ENCODE results near the gene CFD. TPM values are rescaled to one million over a fixed set of nuclear protein-coding genes. Genes with fewer than 3 reads are reported as not detected.

CFD gene
- total RNA-seq, result 0.38 and 4.5 TPM in 2 replicates

DNA sequence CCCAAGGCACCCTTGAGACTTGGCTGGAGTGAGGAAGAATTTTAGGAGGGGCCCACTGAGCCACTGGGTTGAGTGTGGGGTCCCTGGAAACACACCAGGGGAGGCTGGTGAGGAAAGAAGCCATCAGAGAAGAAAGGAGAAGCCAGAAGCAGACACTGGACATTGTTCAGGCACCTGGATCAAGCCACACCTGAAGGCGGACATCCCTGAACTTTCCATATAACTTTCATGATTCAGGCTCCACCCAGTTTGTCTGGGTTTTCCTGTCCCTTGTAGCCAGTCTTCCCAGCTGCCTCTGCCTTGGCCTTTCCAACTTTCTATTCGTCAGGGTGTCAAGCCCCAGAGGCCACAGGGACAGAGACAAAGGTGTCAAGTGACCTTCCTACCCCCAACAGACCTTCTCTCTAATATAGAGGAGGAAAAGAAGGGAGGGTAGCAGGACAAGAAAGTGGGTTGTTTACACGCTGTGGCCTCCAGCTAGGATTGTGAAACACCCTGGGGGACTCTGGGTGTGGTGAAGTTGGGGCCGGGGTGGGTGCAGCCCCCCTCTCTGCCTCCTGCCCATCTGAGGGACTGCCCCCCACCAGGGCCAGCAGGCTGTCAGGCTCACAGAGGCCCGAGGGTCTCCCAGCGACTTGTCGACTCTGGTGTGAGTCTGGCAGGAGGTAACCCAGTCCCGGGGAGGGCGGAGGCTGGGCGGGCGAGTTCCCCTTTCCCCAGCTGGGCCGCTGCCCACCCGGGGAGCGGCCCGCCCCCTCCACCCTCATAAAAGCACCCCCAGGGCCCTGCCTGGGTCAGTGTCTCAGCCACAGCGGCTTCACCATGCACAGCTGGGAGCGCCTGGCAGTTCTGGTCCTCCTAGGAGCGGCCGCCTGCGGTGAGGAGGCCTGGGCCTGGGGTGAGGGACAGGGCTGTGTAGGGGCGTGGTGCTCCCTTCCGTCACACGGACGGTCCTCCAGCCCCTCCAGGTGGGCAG lies at the start of gene CFD:
CFD (plus strand) TSS at position 797 of the 976 bp plus-strand sequence; CDS start at position 823, 26 bp downstream.

DNA sequence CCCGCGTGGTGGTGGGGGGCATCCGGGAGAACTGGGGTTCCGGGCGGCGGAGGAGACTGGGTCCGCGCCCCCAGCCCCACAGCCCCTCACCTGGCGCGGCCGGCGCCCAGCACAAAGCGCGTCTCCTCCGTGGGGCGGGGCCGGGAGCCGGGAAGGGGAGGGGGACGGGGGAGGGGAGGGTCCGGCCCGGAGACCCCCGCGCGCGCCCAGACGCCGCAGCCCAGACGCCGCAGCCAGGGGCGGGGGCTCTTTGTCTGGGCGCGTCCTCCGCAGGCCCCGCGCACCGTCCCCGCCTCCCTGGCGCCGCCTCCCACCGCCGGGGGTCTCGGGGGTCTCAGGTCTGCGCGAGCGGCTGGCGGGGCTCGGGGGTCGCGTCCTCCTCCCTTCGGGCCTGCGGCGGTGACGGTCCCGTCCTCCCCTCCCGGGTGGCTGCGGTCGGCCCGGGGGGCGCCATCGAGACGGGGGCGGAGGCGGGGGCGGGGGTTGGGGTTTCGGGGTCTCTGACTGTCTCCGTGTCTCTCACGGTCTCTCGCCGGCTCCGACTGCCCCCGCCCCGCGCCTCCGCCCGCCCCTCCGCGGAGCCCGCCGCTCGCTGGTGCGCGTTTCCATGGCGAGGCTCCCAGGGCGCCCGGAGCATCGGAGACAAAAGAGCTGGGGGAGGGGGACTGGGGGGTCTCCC lies 37.5 kb upstream of the CFD start, which contains the start of gene PLPPR3:
PLPPR3 (minus strand) TSS at position 131 of the 679 bp plus-strand sequence. CDS start 396 bp downstream, outside the sequence.

DNA sequence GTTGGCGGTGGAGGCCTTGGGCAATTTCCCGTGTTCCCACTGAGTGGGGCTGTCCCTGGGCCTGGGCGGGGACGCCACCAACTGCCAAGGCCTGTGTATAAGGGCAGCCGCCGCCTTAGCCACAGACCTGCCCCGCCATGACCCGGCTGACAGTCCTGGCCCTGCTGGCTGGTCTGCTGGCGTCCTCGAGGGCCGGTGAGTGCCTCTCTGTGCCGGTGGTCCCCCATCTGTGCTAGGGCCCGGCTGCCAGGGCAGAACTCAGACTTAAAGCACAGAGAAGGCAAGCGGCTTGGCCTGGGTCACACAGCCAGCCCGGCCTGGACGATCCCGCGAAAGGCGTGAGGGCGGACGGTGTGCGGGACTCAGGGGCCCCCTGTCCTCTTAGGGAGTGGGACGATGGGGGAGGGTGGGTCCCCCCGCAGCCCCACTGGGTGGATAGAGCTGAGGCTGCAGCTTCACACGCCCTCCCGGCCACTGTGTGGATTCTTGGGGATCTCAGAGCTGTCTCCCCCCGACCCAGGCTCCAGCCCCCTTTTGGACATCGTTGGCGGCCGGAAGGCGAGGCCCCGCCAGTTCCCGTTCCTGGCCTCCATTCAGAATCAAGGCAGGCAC lies 31.6 kb upstream of the CFD start, which contains the start of gene AZU1:
AZU1 (plus strand) TSS at position 128 of the 612 bp plus-strand sequence; CDS start at position 138, 10 bp downstream.

DNA sequence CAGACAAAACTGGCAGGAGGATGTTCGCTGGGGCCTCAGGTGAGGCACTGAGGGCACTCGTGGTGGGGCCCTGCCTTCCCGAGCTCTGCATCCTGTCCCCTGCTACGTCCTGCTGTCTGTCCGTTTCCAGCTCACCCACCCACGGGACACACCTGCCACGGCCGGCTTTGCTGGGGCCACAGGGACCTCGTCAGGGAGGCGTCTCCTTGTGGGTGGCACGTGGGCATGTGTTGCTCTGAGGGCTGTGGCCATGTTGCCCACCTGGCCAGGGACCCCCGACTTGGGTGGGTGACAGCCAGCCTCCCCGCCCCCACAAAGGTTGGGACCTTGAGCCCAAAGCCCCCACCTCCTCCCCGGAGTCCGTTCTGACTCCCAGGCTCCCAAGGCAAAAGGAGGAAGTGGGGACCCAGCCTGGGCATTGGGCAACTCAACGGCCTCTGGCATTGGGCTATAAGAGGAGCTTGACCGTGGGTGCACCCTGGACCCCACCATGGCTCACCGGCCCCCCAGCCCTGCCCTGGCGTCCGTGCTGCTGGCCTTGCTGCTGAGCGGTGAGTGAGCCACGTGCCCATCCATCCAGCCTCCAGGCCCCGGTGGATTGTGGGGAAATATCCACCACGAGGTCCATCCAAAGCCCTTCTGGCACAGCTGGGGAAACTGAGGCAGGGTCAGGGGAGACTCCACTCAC lies 18.8 kb upstream of the CFD start, which contains the start of gene PRTN3:
PRTN3 (plus strand) TSS at position 481 of the 688 bp plus-strand sequence; CDS start at position 491, 10 bp downstream.

DNA sequence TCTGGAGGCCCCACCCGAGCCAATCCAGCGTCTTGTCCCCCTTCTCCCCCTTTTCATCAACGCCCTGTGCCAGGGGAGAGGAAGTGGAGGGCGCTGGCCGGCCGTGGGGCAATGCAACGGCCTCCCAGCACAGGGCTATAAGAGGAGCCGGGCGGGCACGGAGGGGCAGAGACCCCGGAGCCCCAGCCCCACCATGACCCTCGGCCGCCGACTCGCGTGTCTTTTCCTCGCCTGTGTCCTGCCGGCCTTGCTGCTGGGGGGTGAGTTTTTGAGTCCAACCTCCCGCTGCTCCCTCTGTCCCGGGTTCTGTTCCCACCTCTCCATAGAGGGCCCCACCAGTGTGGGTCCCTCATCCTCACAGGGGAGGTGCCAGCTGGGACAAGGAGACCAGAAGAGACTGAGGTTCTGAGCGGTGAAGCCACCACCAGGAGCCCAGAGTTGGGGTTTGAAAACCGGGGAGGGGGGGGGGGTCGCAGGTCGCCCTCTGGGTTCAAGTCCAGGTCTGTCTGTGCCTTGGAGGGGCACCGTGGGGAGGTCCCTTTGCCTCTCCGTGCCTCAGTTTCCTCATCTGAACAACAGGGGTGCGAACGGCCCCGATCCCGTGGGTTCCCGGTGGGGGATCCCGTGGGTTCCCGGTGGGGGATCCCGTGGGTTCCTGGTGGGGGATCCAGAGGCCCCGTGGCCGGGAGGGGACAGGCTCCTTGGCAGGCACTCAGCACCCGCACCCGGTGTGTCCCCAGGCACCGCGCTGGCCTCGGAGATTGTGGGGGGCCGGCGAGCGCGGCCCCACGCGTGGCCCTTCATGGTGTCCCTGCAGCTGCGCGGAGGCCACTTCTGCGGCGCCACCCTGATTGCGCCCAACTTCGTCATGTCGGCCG lies 7.1 kb upstream of the CFD start, which contains the start of gene ELANE:
ELANE (plus strand) TSS at position 168 of the 878 bp plus-strand sequence; CDS start at position 194, 26 bp downstream.

DNA sequence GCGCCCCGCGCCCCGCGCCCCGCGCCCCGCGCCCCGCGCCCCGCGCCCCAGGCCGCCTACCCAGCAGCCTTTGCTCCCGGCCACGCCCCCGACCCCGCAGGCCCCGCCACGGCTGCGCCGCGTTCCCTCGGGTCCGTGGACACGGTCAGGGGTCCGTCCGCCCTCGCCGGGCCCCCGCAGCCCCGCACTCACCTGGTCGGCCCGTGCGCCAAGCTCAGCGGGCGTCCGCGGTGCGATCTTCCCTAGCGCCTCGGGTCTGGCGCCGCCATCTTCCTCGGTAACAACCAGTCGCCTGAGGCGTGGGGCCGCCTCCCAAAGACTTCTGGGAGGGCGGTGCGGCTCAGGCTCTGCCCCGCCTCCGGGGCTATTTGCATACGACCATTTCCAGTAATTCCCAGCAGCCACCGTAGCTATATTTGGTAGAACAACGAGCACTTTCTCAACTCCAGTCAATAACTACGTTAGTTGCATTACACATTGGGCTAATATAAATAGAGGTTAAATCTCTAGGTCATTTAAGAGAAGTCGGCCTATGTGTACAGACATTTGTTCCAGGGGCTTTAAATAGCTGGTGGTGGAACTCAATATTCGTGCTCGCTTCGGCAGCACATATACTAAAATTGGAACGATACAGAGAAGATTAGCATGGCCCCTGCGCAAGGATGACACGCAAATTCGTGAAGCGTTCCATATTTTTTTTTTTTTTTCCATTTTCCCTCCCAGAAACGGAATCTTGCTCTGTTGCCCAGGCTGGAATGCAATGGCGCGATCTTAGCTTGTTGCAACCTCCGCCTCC lies 33.6 kb downstream of the CFD start, which contains the start of the genes MED16 and RNU6-9:
MED16 (minus strand) TSS at position 294 of the 796 bp plus-strand sequence. CDS start 2,056 bp downstream, outside the sequence.
RNU6-9 (plus strand) TSS at position 591 of the 796 bp plus-strand sequence.

Other genes starting within 250 kb of the CFD start
- gene POLRMT, start 226.1 kb upstream of the CFD start, total RNA-seq, result 23.7 and 32.0 TPM in 2 replicates
- not detected in 2 replicates for gene FGF22, start 219.8 kb upstream of the CFD start, total RNA-seq
- 22.0 and 32.0 TPM in 2 replicates for gene RNF126, start 196.4 kb upstream of the CFD start, total RNA-seq
- gene FSTL3, start 183.3 kb upstream of the CFD start, total RNA-seq, result 52.0 and 68.5 TPM in 2 replicates
- not detected in 2 replicates for gene PRSS57, start 164.2 kb upstream of the CFD start, total RNA-seq
- 3.8 and 13.8 TPM in 2 replicates for gene PALM, start 150.7 kb upstream of the CFD start, total RNA-seq
- gene MISP, start 108.6 kb upstream of the CFD start, total RNA-seq, result 0.19 and 0.85 TPM in 2 replicates
- 56.9 and 163 TPM in 2 replicates for gene PTBP1, start 62.2 kb upstream of the CFD start, total RNA-seq
- gene PLPPR3, start 37.7 kb upstream of the CFD start, total RNA-seq, result 0.56 TPM in 1 of 2 replicates, not detected in the other
- not detected in 2 replicates for gene AZU1, start 31.8 kb upstream of the CFD start, total RNA-seq
- not detected in 2 replicates for gene PRTN3, start 18.7 kb upstream of the CFD start, total RNA-seq
- not detected in 2 replicates for gene ELANE, start 7.4 kb upstream of the CFD start, total RNA-seq
- 19.2 and 21.3 TPM in 2 replicates for gene MED16, start 33.5 kb downstream of the CFD start, total RNA-seq
- not detected in 2 replicates for gene RNU6-9, start 33.8 kb downstream of the CFD start, total RNA-seq
- gene R3HDM4, start 53.6 kb downstream of the CFD start, total RNA-seq, result 18.3 and 18.4 TPM in 2 replicates
- gene KISS1R, start 57.7 kb downstream of the CFD start, total RNA-seq, result 0.28 TPM in 1 of 2 replicates, not detected in the other
- 12.7 and 15.1 TPM in 2 replicates for gene ARID3A, start 66.4 kb downstream of the CFD start, total RNA-seq
- gene WDR18, start 124.7 kb downstream of the CFD start, total RNA-seq, result 36.1 and 64.8 TPM in 2 replicates
- under 0.01 TPM in 2 replicates for gene GRIN3B, start 140.8 kb downstream of the CFD start, total RNA-seq
- gene TMEM259, start 161.5 kb downstream of the CFD start, total RNA-seq, result 65.7 and 95.7 TPM in 2 replicates
- not detected in 2 replicates for gene RNU6-2, start 161.9 kb downstream of the CFD start, total RNA-seq
- gene CNN2, start 166.9 kb downstream of the CFD start, total RNA-seq, result 141 and 167 TPM in 2 replicates
- gene ABCA7, start 180.4 kb downstream of the CFD start, total RNA-seq, result 5.0 and 5.9 TPM in 2 replicates
- gene ARHGAP45, start 207.5 kb downstream of the CFD start, total RNA-seq, result 1.7 and 2.0 TPM in 2 replicates
- 42.8 and 90.5 TPM in 2 replicates for gene POLR2E, start 235.7 kb downstream of the CFD start, total RNA-seq
- gene GPX4, start 244.3 kb downstream of the CFD start, total RNA-seq, result 187 and 281 TPM in 2 replicates

Measured in regular cardiac myocyte (primary cell).